ENCODE measurements around the gene CHRDL2. TPM values are rescaled to one million over a fixed set of nuclear protein-coding genes. Genes with fewer than 3 reads are reported as not detected.

The CHRDL2 gene
- total and polyA plus RNA-seq, 5 donors from 2014 or later: not detected

GRCh38 chr11:74734559-74734925 lies 3.3 kb upstream of the CHRDL2 start:
- ATAC-seq (ENCODE audit: low read depth in 2 of 2) (no peak), DNase-seq (no peak)
- Histone ChIP-seq H3K27me3 (ENCODE audit: control insufficient read depth, insufficient read depth, low read length) (peaks cover 28% of the 10 kb centered on the region), H3K27ac (ENCODE audit: insufficient read depth, low read length, poor library complexity, severe bottlenecking) (no peak overlapping the region), H3K36me3 (ENCODE audit: control insufficient read depth, insufficient read depth, low read length) (no peaks in the 10 kb centered on the region), H3K9me3 (ENCODE audit: control insufficient read depth in 2 of 2, low read length in 2 of 2) (no peaks in the 10 kb centered on the region), H3K4me3 (ENCODE audit: low read depth, low read length) (no peak overlapping the region), H3K4me1 (ENCODE audit: control insufficient read depth, insufficient read depth, low read length, poor library complexity, severe bottlenecking) (peaks cover 6% of the 10 kb centered on the region)
- Mint-ChIP-seq H3K4me1 (peaks cover 0 to 11% (median 7%) of the 10 kb centered on the region in 4 donors), H3K27ac (no peak overlapping the region), H3K36me3 (no peaks in the 10 kb centered on the region), H3K4me3 (no peak overlapping the region), H3K9me3 (peaks cover 0 to 6% (median 0%) of the 10 kb centered on the region in 7 donors), H3K27me3 (peaks cover 49% of the 10 kb centered on the region)

DNA sequence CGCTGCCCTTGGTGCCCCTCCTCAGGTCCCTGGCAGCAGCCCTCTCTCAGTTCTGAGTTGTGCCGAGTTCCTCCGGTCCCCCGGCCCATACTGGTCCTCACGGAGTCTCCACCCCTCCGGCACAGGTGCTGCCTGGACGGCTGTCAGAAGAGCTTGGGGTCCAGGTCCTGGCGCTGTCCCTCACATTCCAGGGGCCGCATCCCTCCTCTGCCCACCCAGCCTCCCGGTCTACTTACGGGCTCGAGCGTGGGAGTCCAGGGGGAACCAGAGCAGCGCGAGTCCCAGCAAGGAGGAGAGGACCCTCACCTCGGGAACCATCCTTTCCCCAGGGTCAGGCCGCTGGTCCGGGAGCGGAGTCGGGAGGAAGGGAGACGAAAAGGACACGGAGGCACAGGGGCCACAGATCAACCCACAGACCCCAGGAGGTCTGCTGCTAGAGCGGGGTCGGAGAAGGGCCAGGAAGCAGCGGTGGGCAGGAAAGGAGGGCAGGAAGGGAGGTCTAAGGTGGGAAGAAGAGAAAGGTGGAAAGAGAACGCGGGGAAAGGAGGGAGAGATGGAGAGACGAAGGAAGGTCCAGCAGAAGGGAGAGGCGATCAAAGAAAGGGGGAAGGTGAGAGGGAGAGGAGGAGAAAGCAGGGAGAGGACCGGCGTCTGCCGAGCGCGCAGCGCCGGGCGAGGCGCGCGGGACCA lies 510 bp downstream of the CHRDL2 start:
- peaks cover 0 to 6% (median 0%) of the 10 kb centered on the region in 7 donors for H3K9me3 Mint-ChIP-seq
- H3K4me3 Mint-ChIP-seq: peak overlapping the region in 1 of 4 donors; percentile 77

GRCh38 chr11:74729397-74729796 lies 1.8 kb downstream of the CHRDL2 start:
- Histone ChIP-seq H3K27ac (ENCODE audit: insufficient read depth, low read length, poor library complexity, severe bottlenecking) (no peak overlapping the region), H3K4me3 (ENCODE audit: low read depth, low read length) (no peak overlapping the region), H3K4me1 (ENCODE audit: control insufficient read depth, insufficient read depth, low read length, poor library complexity, severe bottlenecking) (peaks cover 10% of the 10 kb centered on the region), H3K9me3 (ENCODE audit: control insufficient read depth in 2 of 2, low read length in 2 of 2) (no peaks in the 10 kb centered on the region), H3K27me3 (ENCODE audit: control insufficient read depth, insufficient read depth, low read length) (peaks cover 21% of the 10 kb centered on the region), H3K36me3 (ENCODE audit: control insufficient read depth, insufficient read depth, low read length) (no peaks in the 10 kb centered on the region)
- H3K9me3 Mint-ChIP-seq: peaks cover 0 to 6% (median 0%) of the 10 kb centered on the region in 7 donors
- peaks cover 0 to 20% (median 2%) of the 10 kb centered on the region in 4 donors for H3K4me1 Mint-ChIP-seq
- H3K27ac Mint-ChIP-seq: no peak overlapping the region
- no peaks in the 10 kb centered on the region for H3K36me3 Mint-ChIP-seq
- H3K4me3 Mint-ChIP-seq: no peak overlapping the region
- DNase-seq: no peak
- ATAC-seq (ENCODE audit: low read depth in 2 of 2): no peak
- peaks cover 72% of the 10 kb centered on the region for H3K27me3 Mint-ChIP-seq

More for the DNA sequence above, 510 bp downstream of the CHRDL2 start:
- H3K27ac Mint-ChIP-seq: no peak overlapping the region
- Histone ChIP-seq H3K27ac (ENCODE audit: insufficient read depth, low read length, poor library complexity, severe bottlenecking) (no peak overlapping the region), H3K4me1 (ENCODE audit: control insufficient read depth, insufficient read depth, low read length, poor library complexity, severe bottlenecking) (peaks cover 10% of the 10 kb centered on the region), H3K9me3 (ENCODE audit: control insufficient read depth in 2 of 2, low read length in 2 of 2) (no peaks in the 10 kb centered on the region), H3K27me3 (ENCODE audit: control insufficient read depth, insufficient read depth, low read length) (peaks cover 25% of the 10 kb centered on the region), H3K36me3 (ENCODE audit: control insufficient read depth, insufficient read depth, low read length) (no peaks in the 10 kb centered on the region), H3K4me3 (ENCODE audit: low read depth, low read length) (no peak overlapping the region)
- ATAC-seq (ENCODE audit: low read depth in 2 of 2) (no peak), DNase-seq (no peak)
- peaks cover 75% of the 10 kb centered on the region for H3K27me3 Mint-ChIP-seq
- no peaks in the 10 kb centered on the region for H3K36me3 Mint-ChIP-seq
- peaks cover 0 to 20% (median 5%) of the 10 kb centered on the region in 4 donors for H3K4me1 Mint-ChIP-seq

- Mint-ChIP-seq H3K27ac (no peak overlapping the region), H3K9me3 (peaks cover 0 to 5% (median 0%) of the 10 kb centered on the region in 7 donors), H3K36me3 (no peaks in the 10 kb centered on the region), H3K4me1 (peaks cover 0 to 14% (median 0%) of the 10 kb centered on the region in 4 donors), H3K27me3 (peaks cover 65% of the 10 kb centered on the region), H3K4me3 (no peak overlapping the region)
- peaks cover 12% of the 10 kb centered on the region for H3K27me3 ChIP-seq (ENCODE audit: control insufficient read depth, insufficient read depth, low read length)
- ATAC-seq (ENCODE audit: low read depth in 2 of 2): peak; percentile 79 to 89
- H3K27ac ChIP-seq (ENCODE audit: insufficient read depth, low read length, poor library complexity, severe bottlenecking): no peak overlapping the region
- no peak overlapping the region for H3K4me3 ChIP-seq (ENCODE audit: low read depth, low read length)
- H3K9me3 ChIP-seq (ENCODE audit: control insufficient read depth in 2 of 2, low read length in 2 of 2): no peaks in the 10 kb centered on the region
- no peaks in the 10 kb centered on the region for H3K36me3 ChIP-seq (ENCODE audit: control insufficient read depth, insufficient read depth, low read length)
- peak; percentile 26 to 58 (median 53) for DNase-seq
- peaks cover 9% of the 10 kb centered on the region for H3K4me1 ChIP-seq (ENCODE audit: control insufficient read depth, insufficient read depth, low read length, poor library complexity, severe bottlenecking)
Measured at GRCh38 chr11:74726547-74727182, 4.6 kb downstream of the CHRDL2 start.

GRCh38 chr11:74725701-74726100 lies 5.5 kb downstream of the CHRDL2 start:
- Histone ChIP-seq H3K9me3 (ENCODE audit: control insufficient read depth in 2 of 2, low read length in 2 of 2) (no peaks in the 10 kb centered on the region), H3K4me3 (ENCODE audit: low read depth, low read length) (no peak overlapping the region), H3K27ac (ENCODE audit: insufficient read depth, low read length, poor library complexity, severe bottlenecking) (no peak overlapping the region), H3K27me3 (ENCODE audit: control insufficient read depth, insufficient read depth, low read length) (peaks cover 12% of the 10 kb centered on the region), H3K36me3 (ENCODE audit: control insufficient read depth, insufficient read depth, low read length) (no peaks in the 10 kb centered on the region), H3K4me1 (ENCODE audit: control insufficient read depth, insufficient read depth, low read length, poor library complexity, severe bottlenecking) (peaks cover 5% of the 10 kb centered on the region)
- Mint-ChIP-seq H3K36me3 (no peaks in the 10 kb centered on the region), H3K9me3 (peaks cover 0 to 3% (median 0%) of the 10 kb centered on the region in 7 donors), H3K27ac (no peak overlapping the region), H3K27me3 (peaks cover 63% of the 10 kb centered on the region), H3K4me3 (no peak overlapping the region), H3K4me1 (peaks cover 0 to 10% (median 0%) of the 10 kb centered on the region in 4 donors)
- DNase-seq (no peak), ATAC-seq (ENCODE audit: low read depth in 2 of 2) (no peak)

DNA sequence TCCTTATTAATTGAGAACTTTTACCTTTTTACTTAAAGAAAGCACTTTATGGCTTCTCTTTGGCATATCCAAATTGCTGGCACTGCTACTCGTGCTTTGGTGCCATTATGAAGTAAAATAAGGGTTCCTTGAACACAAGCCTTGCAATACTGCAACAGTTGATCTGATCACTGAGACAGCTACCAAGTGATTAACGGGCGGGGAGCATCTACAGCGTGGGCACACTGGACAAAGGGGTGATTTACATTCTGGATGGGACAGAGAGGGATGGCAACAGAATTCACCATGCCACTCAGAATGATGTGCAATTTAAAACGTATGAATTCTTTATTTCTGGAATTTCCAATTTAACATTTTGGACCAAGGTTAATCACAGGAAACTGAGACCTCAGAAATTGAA lies 7.7 kb downstream of the CHRDL2 start:
- Mint-ChIP-seq H3K4me1 (peaks cover 0 to 9% (median 0%) of the 10 kb centered on the region in 4 donors), H3K27me3 (peaks cover 43% of the 10 kb centered on the region), H3K36me3 (no peaks in the 10 kb centered on the region), H3K9me3 (peaks cover 0 to 2% (median 0%) of the 10 kb centered on the region in 7 donors), H3K27ac (no peak overlapping the region), H3K4me3 (no peak overlapping the region)
- Histone ChIP-seq H3K36me3 (ENCODE audit: control insufficient read depth, insufficient read depth, low read length) (no peaks in the 10 kb centered on the region), H3K4me1 (ENCODE audit: control insufficient read depth, insufficient read depth, low read length, poor library complexity, severe bottlenecking) (peaks cover 5% of the 10 kb centered on the region), H3K9me3 (ENCODE audit: control insufficient read depth in 2 of 2, low read length in 2 of 2) (no peaks in the 10 kb centered on the region), H3K4me3 (ENCODE audit: low read depth, low read length) (no peak overlapping the region), H3K27me3 (ENCODE audit: control insufficient read depth, insufficient read depth, low read length) (peaks cover under 1% of the 10 kb centered on the region), H3K27ac (ENCODE audit: insufficient read depth, low read length, poor library complexity, severe bottlenecking) (no peak overlapping the region)
- DNase-seq (no peak), ATAC-seq (ENCODE audit: low read depth in 2 of 2) (no peak)

GRCh38 chr11:74721479-74721835 lies 9.8 kb downstream of the CHRDL2 start:
- ATAC-seq (ENCODE audit: low read depth in 2 of 2): no peak
- Histone ChIP-seq H3K27me3 (ENCODE audit: control insufficient read depth, insufficient read depth, low read length) (no peaks in the 10 kb centered on the region), H3K4me1 (ENCODE audit: control insufficient read depth, insufficient read depth, low read length, poor library complexity, severe bottlenecking) (peaks cover 4% of the 10 kb centered on the region), H3K36me3 (ENCODE audit: control insufficient read depth, insufficient read depth, low read length) (no peaks in the 10 kb centered on the region), H3K27ac (ENCODE audit: insufficient read depth, low read length, poor library complexity, severe bottlenecking) (no peak overlapping the region), H3K9me3 (ENCODE audit: control insufficient read depth in 2 of 2, low read length in 2 of 2) (no peaks in the 10 kb centered on the region), H3K4me3 (ENCODE audit: low read depth, low read length) (no peak overlapping the region)
- H3K36me3 Mint-ChIP-seq: no peaks in the 10 kb centered on the region
- peaks cover 26% of the 10 kb centered on the region for H3K27me3 Mint-ChIP-seq
- H3K9me3 Mint-ChIP-seq: peaks cover 0 to 2% (median 0%) of the 10 kb centered on the region in 7 donors
- no peak overlapping the region for H3K4me3 Mint-ChIP-seq
- no peak for DNase-seq
- peaks cover 0 to 7% (median 0%) of the 10 kb centered on the region in 4 donors for H3K4me1 Mint-ChIP-seq
- no peak overlapping the region for H3K27ac Mint-ChIP-seq
